ENCODE measurements around the gene UNC5CL.

Gene UNC5CL

GRCh38 chr6:40986364-40986763, 52.7 kb downstream of the UNC5CL start:
- Histone ChIP-seq H3K9ac (ENCODE audit: low read length) (no peak overlapping the region), H3K4me1 (ENCODE audit: control insufficient read depth, insufficient read depth, low read length) (peaks cover 24% of the 10 kb centered on the region), H3K36me3 (ENCODE audit: control insufficient read depth, insufficient read depth, low read length) (no peaks in the 10 kb centered on the region), H3K27ac (ENCODE audit: low read depth, low read length) (no peak overlapping the region), H3K4me3 (ENCODE audit: low read depth, low read length) (no peak overlapping the region), H3K27me3 (ENCODE audit: control insufficient read depth, insufficient read depth, low read length) (no peaks in the 10 kb centered on the region), H3K9me3 (ENCODE audit: control insufficient read depth, insufficient read depth, low read depth, low read length) (no peaks in the 10 kb centered on the region)

GRCh38 chr6:40983752-40984151, 55.3 kb downstream of the UNC5CL start:
- Histone ChIP-seq H3K9me3 (ENCODE audit: control insufficient read depth, insufficient read depth, low read depth, low read length) (no peaks in the 10 kb centered on the region), H3K4me1 (ENCODE audit: control insufficient read depth, insufficient read depth, low read length) (peaks cover 24% of the 10 kb centered on the region), H3K36me3 (ENCODE audit: control insufficient read depth, insufficient read depth, low read length) (no peaks in the 10 kb centered on the region), H3K27ac (ENCODE audit: low read depth, low read length) (peak overlapping the region; percentile 44; the same call in 1 of the 2 replicates), H3K27me3 (ENCODE audit: control insufficient read depth, insufficient read depth, low read length) (no peaks in the 10 kb centered on the region), H3K4me3 (ENCODE audit: low read depth, low read length) (peak overlapping the region; percentile 2; the same call in 1 of the 2 replicates), H3K9ac (ENCODE audit: low read length) (no peak overlapping the region)

GRCh38 chr6:40982917-40983316, 56.1 kb downstream of the UNC5CL start:
- H3K9ac ChIP-seq (ENCODE audit: low read length) = no peak overlapping the region
- no peaks in the 10 kb centered on the region for H3K27me3 ChIP-seq (ENCODE audit: control insufficient read depth, insufficient read depth, low read length)
- no peaks in the 10 kb centered on the region for H3K9me3 ChIP-seq (ENCODE audit: control insufficient read depth, insufficient read depth, low read depth, low read length)
- H3K4me3 ChIP-seq (ENCODE audit: low read depth, low read length) = no peak overlapping the region
- no peaks in the 10 kb centered on the region for H3K36me3 ChIP-seq (ENCODE audit: control insufficient read depth, insufficient read depth, low read length)
- H3K27ac ChIP-seq (ENCODE audit: low read depth, low read length) = no peak overlapping the region
- peaks cover 24% of the 10 kb centered on the region for H3K4me1 ChIP-seq (ENCODE audit: control insufficient read depth, insufficient read depth, low read length)

- no peaks in the 10 kb centered on the region for H3K36me3 ChIP-seq (ENCODE audit: control insufficient read depth, insufficient read depth, low read length)
- H3K9me3 ChIP-seq (ENCODE audit: control insufficient read depth, insufficient read depth, low read depth, low read length) = no peaks in the 10 kb centered on the region; the same call in 1 of the 2 replicates
- H3K4me3 ChIP-seq (ENCODE audit: low read depth, low read length) = no peak overlapping the region
- no peak overlapping the region for H3K27ac ChIP-seq (ENCODE audit: low read depth, low read length)
- peaks cover 15% of the 10 kb centered on the region for H3K4me1 ChIP-seq (ENCODE audit: control insufficient read depth, insufficient read depth, low read length)
- no peak overlapping the region for H3K9ac ChIP-seq (ENCODE audit: low read length)
- H3K27me3 ChIP-seq (ENCODE audit: control insufficient read depth, insufficient read depth, low read length) = no peaks in the 10 kb centered on the region
Observed at GRCh38 chr6:40978687-40979289, 60.2 kb downstream of the UNC5CL start.

GRCh38 chr6:40977695-40978094, 61.3 kb downstream of the UNC5CL start:
- Histone ChIP-seq H3K27ac (ENCODE audit: low read depth, low read length) (no peak overlapping the region), H3K36me3 (ENCODE audit: control insufficient read depth, insufficient read depth, low read length) (no peaks in the 10 kb centered on the region), H3K4me3 (ENCODE audit: low read depth, low read length) (no peak overlapping the region), H3K9me3 (ENCODE audit: control insufficient read depth, insufficient read depth, low read depth, low read length) (no peaks in the 10 kb centered on the region; the same call in 1 of the 2 replicates), H3K4me1 (ENCODE audit: control insufficient read depth, insufficient read depth, low read length) (peaks cover 8% of the 10 kb centered on the region), H3K9ac (ENCODE audit: low read length) (no peak overlapping the region), H3K27me3 (ENCODE audit: control insufficient read depth, insufficient read depth, low read length) (no peaks in the 10 kb centered on the region)

- no peak overlapping the region for H3K9ac ChIP-seq (ENCODE audit: low read length)
- H3K27ac ChIP-seq (ENCODE audit: low read depth, low read length) = no peak overlapping the region
- no peaks in the 10 kb centered on the region; the same call in none of the 2 replicates for H3K9me3 ChIP-seq (ENCODE audit: control insufficient read depth, insufficient read depth, low read depth, low read length)
- no peaks in the 10 kb centered on the region for H3K36me3 ChIP-seq (ENCODE audit: control insufficient read depth, insufficient read depth, low read length)
- H3K27me3 ChIP-seq (ENCODE audit: control insufficient read depth, insufficient read depth, low read length) = no peaks in the 10 kb centered on the region
- 0 out of 2 replicates have a peak, but pooled peaks cover 2% of the 10 kb centered on the region for H3K4me1 ChIP-seq (ENCODE audit: control insufficient read depth, insufficient read depth, low read length)
- no peak overlapping the region for H3K4me3 ChIP-seq (ENCODE audit: low read depth, low read length)
Observed at GRCh38 chr6:40977085-40977484, 61.9 kb downstream of the UNC5CL start.

All from HUES6 (cell line).